Vein endothelial cell (primary cell): Measurements from ENCODE around the gene FDX1. TPM values are rescaled to one million over a fixed set of nuclear protein-coding genes. Genes with fewer than 3 reads are reported as not detected.

ENCODE experiments used
- total RNA-seq: library from RNA; depleted of rRNA; stranded (reverse); fragments of >200 nt; gene quantifications from 2 replicates; pipeline ENCODE4 v1.2.3, GENCODE V29; 2012

FDX1 gene
- total RNA-seq = 6.5 and 10.1 TPM in 2 replicates

GRCh38 chr11:110429731-110430266, at the start of gene FDX1:
Gene FDX1 (plus strand): TSS chr11:110429948. CDS start chr11:110430121, 173 bp downstream.

Other genes starting within 250 kb of the FDX1 start
- gene RDX, start 133.3 kb upstream of the FDX1 start, total RNA-seq = 128 and 168 TPM in 2 replicates